Epidermal melanocyte (primary cell): ENCODE data around the gene MUC5B.
"Not testable (repeated sequence)": the region's sequence is repeated elsewhere in the genome, so short reads cannot be mapped to it uniquely, and the experiment has no call there.

Source experiments
- DNase-seq: peaks from one replicate; pipeline ENCODE4 v3.0.0; 2011; ENCODE audit warnings: low spot score; ENCODE audit not compliant: insufficient read length

The MUC5B gene, protein sequence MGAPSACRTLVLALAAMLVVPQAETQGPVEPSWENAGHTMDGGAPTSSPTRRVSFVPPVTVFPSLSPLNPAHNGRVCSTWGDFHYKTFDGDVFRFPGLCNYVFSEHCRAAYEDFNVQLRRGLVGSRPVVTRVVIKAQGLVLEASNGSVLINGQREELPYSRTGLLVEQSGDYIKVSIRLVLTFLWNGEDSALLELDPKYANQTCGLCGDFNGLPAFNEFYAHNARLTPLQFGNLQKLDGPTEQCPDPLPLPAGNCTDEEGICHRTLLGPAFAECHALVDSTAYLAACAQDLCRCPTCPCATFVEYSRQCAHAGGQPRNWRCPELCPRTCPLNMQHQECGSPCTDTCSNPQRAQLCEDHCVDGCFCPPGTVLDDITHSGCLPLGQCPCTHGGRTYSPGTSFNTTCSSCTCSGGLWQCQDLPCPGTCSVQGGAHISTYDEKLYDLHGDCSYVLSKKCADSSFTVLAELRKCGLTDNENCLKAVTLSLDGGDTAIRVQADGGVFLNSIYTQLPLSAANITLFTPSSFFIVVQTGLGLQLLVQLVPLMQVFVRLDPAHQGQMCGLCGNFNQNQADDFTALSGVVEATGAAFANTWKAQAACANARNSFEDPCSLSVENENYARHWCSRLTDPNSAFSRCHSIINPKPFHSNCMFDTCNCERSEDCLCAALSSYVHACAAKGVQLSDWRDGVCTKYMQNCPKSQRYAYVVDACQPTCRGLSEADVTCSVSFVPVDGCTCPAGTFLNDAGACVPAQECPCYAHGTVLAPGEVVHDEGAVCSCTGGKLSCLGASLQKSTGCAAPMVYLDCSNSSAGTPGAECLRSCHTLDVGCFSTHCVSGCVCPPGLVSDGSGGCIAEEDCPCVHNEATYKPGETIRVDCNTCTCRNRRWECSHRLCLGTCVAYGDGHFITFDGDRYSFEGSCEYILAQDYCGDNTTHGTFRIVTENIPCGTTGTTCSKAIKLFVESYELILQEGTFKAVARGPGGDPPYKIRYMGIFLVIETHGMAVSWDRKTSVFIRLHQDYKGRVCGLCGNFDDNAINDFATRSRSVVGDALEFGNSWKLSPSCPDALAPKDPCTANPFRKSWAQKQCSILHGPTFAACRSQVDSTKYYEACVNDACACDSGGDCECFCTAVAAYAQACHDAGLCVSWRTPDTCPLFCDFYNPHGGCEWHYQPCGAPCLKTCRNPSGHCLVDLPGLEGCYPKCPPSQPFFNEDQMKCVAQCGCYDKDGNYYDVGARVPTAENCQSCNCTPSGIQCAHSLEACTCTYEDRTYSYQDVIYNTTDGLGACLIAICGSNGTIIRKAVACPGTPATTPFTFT (N-terminal part only)

DNA sequence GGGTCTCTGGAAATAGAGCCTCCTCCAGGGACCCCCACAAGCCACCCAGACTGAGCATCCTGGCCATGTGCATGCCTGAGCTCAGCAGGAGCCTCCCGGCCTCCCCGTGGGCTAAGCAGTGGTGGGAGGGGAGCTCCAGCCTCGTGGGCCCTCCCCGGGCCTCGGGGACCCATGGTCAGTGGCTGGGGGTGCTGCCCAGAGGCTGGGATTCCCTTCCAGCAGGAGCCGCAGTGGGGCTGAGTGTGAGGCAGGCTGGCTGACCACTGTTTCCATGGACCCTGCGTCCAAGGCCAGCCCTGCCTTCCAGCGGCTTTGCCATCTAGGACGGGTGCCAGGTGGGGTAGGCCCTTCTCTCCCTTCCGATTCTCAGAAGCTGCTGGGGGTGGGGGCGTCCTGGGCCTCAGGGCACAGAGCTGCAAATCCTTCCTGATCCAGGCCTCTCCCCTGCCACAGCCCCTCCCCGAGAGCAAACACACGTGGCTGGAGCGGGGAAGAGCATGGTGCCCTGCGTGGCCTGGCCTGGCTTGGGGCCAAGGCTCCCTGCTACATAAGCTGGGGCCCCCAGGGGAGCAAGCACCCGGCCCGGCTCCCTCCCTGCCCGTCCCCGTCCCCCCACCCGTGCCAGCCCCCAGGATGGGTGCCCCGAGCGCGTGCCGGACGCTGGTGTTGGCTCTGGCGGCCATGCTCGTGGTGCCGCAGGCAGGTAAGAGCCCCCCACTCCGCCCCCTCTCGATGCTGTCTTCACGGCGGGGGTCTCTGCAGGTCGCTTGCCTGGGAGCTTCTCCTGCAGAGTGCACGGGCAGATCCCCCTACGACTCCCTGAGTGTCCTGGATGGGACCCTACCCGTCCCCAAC is at the start of gene MUC5B:
MUC5B (plus strand) TSS at position 576 of the 855 bp plus-strand sequence; CDS start at position 634, 58 bp downstream.
- no peak for DNase-seq

DNA sequence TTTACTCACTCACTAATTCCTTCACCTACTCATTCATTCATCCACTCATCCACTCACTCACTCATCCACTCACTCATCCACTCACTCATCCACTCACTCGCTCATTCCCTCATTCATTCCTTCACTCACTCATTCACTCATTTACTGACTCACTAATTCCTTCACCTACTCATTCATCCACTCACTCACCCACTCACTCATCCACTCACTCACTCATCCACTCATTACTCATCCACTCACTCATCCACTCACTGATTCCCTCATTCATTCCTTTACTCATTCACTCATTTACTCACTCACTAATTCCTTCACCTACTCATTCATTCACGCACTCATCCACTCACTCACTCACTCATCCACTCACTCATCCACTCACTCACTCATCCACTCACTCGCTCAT is 49.5 kb upstream of the MUC5B start:
- not testable (repeated sequence) for DNase-seq

DNA sequence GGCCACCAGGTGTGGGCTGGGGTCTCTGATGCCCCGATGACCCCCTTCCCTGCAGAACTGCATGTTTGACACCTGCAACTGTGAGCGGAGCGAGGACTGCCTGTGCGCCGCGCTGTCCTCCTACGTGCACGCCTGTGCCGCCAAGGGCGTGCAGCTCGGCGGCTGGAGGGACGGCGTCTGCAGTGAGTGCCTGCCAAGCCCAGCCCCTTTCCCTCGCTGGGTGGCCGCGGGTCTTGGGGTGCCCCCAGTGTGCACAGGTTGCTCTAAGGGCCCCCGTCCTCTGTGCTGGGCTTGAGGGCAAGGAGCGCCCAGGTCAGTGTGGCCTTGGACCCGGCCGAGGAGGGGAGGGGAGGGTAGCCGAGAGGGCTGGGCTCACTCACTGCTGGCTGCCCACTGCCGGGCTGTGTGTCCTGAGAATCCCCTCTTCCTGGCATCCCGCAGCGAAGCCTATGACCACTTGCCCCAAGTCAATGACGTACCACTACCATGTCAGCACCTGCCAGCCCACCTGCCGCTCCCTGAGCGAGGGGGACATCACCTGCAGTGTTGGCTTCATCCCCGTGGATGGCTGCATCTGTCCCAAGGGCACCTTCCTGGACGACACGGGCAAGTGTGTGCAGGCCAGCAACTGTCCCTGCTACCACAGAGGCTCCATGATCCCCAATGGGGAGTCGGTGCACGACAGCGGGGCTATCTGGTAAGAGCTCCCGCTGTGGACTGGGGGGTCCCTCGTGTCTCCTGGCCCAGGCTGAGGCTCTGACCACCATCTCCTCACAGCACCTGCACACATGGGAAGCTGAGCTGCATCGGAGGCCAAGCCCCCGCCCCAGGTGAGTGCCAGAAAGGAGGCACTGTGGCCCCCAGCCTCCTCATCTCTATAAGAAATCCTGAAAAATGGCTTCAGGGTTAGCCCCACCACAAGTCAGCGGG is 48.2 kb upstream of the MUC5B start:
- DNase-seq = no peak

DNA sequence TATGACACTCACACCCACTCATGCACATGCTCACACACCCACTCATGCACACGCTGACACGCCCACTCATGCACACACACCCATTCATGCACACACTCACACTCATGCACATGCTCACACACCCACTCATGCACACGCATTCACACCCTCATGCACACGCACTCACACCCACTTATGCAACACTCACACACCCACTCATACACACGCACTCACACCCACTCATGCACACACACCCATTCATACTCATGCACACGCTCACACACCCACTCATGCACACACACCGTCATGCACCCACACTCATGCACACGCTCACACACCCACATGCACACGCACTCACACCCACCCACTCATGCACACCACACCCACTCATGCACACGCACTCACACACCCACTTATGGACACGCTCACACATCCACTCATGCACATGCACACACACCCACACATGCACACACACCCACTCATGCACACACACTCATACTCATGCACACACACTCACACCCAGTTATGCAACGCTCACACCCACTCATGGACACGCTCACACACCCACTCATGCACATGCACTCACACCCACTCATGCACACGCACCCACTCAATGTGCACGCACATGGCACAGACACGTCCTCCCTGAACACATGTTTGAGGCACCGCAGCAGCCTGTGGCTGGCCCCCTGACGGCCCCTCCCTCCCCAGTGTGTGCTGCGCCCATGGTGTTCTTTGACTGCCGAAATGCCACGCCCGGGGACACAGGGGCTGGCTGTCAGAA is 47.2 kb upstream of the MUC5B start:
- DNase-seq = no peak

DNA sequence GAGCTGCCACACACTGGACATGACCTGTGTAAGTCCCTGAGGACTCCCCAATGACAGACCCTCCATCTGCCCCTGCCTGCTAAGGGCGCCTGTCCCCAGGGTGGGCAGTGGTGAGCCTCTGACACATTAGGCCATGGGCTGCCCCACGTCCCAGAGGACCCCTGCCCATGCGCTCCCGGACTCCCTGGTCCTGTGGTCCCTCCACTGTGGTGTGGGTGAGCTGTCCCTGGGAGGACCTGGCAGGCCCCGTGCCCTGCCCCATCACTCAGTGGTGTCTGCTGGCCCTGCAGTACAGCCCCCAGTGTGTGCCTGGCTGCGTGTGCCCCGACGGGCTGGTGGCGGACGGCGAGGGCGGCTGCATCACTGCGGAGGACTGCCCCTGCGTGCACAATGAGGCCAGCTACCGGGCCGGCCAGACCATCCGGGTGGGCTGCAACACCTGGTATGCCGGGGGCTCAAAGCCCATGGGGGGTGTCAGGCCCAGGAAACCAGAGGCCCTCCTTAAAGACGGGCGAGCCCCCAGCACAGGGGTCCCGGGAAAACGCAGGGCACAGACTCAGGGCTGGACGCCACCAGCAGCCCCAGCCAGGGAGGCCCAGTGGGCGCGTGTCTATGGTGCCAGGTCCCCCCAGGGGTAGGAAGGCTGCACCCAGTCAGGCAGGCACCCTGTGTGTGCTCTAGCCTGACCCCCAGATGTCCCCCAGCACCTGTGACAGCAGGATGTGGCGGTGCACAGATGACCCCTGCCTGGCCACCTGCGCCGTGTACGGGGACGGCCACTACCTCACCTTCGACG is 46.4 kb upstream of the MUC5B start:
- DNase-seq = no peak

DNA sequence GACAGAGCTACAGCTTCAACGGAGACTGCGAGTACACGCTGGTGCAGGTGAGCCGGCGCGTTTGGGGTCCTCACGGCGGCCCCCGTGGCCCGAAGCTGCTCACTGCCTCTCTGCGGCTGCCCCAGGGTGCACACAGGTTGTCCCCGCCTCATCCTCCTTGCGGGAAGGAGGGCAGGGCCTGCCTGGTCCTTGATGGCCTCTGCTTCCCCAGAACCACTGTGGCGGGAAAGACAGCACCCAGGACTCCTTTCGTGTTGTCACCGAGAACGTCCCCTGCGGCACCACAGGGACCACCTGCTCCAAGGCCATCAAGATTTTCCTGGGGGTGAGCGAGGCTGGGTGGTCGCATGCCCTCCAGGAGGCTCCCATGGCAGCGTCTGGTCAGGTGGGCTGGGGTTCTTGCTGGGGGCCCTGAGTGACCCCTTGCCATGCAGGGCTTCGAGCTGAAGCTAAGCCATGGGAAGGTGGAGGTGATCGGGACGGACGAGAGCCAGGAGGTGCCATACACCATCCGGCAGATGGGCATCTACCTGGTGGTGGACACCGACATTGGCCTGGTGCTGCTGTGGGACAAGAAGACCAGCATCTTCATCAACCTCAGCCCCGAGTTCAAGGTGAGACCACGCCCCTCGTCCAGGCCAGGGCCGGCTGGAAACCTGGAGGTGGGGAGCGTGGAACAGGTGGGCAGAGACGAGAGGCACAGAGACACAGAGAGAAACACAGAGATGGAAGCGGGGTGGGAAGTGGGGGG is 45.7 kb upstream of the MUC5B start:
- DNase-seq = no peak

DNA sequence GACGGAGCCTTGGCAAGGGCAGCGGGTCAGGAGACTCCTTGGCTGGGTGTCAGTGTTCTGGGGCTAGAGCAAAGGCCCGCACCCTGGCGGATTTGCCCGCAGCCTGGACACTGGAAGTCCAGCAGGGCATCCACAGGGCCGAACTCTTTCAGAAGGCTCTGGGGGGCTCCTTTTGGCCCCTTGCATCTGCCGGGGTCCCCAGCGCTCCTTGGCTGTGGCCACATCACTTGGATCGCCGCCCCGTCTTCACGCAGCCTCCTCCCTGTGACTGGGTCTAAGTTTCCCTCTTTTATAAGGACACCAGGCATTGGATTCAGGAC is 45.1 kb upstream of the MUC5B start:
- DNase-seq = no peak

DNA sequence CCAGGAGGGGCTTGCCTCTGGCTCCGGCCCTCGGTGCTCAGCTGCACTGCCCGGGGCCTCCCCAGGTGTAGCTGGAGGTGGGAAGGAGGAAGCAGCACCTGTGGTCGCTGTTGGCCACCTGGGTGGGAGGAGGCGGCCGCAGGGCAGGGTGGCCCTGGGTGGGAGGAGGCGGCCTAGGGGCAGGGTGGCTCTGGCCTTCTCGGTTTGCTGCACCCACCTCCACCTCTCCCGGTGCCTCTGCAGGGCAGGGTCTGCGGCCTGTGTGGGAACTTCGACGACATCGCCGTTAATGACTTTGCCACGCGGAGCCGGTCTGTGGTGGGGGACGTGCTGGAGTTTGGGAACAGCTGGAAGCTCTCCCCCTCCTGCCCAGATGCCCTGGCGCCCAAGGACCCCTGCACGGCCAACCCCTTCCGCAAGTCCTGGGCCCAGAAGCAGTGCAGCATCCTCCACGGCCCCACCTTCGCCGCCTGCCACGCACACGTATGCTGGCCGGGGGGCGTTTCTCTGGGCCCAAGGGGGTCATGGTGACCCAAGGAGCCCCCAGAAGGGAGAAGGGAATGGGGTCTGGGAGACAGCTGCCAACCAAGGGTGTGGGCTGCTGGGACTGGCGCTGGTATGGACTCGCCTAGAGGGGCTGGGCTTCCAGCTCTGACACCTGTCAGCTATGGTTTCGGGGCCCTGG is 44.5 kb upstream of the MUC5B start:
- no peak for DNase-seq

DNA sequence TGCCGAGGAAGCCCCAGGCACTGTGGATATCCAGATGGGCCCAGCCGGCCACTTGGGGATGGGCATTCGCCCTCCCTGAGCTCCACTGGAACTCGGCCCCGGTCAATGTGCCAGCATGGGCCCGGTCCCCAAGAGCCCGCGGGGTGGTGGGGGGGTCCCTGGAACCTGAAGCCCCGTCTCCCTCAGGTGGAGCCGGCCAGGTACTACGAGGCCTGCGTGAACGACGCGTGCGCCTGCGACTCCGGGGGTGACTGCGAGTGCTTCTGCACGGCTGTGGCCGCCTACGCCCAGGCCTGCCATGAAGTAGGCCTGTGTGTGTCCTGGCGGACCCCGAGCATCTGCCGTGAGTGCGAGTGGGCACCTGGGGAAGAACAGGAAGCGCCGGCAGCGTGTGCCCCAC is 44.0 kb upstream of the MUC5B start:
- DNase-seq = no peak

DNA sequence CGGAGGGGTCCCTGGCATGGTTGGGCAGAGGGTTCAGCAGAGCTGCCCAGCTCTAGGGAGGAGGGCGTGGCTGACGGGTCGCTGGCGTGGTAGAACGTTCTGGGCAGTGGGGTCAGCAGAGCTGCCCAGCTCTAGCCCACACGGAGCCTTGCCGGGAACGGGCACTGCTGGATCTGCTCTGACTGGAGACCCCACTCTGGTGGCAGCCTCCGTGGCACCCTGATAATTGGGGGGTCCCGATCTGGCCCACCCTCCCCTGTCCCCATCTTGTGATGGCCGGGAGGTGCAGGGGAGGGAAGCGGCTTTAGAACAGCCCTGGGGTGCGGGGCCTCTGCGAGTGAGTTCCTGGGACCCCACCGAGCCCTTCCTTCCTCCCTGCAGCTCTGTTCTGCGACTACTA is 43.2 kb upstream of the MUC5B start:
- no peak for DNase-seq

DNA sequence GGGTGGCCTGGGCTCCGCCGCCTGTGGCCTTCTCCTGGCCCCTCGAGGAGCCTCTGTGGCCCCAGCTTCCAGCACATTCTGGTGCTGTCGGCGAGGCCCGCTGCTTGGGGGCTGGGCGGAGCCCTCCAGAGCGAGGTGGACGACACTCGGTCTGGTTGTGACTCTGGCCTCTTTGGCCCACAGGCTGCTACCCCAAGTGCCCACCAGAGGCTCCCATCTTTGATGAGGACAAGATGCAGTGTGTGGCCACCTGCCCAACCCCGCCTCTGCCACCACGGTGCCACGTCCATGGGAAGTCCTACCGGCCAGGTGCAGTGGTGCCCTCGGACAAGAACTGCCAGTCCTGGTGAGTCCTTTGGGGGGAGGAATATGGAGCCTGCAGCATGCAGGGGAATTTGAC is 42.7 kb upstream of the MUC5B start:
- no peak for DNase-seq

DNA sequence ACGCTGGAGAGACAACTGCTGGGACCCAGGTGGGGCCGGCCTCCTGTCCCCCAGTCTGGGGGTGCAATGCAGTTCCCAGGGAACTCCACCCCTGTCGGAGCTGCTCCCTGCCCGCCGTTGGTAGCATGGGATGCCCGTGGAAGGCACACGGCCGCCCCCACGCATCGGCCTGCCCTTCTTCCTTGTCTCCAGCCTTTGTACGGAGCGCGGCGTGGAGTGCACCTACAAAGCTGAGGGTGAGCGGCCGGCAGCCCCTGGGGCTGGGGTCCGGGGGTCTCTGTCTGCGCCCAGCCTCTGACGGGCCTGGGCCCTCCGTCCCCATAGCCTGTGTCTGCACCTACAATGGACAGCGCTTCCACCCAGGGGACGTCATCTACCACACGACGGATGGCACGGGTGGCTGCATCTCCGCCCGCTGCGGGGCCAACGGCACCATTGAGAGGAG is 41.9 kb upstream of the MUC5B start:
- DNase-seq = no peak

DNA sequence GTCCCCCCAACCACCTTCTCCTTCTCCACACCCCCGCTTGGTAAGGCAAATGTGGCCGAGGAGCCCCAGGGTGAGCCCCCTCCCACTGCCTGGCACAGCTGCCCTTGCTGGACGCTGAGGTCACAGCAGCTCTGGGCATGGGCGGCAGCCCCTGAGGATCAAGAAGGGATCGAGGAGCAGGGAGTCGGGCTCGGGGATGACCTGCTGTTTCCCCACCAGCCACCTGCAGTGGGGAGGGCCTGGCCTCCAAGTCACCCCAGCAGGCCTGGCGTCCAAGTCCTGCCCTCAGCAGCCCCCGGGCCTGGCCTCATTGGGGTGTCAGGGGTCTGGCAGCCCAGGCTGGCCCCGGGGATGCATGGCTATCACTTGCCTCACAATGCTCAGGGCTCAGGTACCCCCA is 41.4 kb upstream of the MUC5B start:
- no peak for DNase-seq

DNA sequence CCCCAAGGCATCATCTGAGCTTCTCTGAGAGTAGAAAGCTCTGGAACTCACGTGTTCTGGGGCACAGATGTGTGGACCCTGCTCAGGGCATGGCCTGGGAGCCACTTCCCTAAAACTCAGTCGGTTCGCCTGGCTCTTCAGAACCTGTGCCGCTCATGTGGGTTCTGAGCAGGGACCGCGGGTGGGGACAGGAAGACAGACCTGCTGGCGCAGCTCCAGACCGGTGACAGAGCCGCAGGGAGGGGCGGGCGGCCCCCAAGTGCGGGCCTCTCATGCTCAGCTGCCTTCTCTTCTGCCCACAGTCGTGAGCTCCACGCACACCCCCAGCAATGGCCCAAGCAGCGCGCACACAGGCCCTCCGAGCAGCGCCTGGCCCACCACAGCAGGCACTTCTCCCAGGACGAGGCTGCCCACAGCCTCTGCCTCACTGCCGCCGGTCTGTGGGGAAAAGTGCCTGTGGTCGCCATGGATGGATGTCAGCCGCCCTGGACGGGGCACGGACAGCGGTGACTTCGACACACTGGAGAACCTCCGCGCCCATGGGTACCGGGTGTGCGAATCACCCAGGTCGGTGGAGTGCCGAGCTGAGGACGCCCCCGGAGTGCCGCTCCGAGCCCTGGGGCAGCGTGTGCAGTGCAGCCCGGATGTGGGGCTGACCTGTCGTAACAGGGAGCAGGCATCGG is 40.9 kb upstream of the MUC5B start:
- DNase-seq = no peak

DNA sequence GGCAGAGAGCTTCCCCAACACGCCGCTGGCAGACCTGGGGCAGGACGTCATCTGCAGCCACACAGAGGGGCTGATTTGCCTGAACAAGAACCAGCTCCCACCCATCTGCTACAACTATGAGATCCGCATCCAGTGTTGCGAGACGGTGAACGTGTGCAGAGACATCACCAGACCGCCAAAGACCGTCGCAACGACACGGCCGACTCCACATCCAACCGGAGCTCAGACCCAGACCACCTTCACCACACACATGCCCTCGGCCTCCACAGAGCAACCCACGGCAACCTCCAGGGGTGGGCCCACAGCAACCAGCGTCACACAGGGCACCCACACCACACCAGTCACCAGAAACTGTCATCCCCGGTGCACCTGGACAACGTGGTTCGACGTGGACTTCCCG is 38.7 kb upstream of the MUC5B start:
- not testable (repeated sequence) for DNase-seq

DNA sequence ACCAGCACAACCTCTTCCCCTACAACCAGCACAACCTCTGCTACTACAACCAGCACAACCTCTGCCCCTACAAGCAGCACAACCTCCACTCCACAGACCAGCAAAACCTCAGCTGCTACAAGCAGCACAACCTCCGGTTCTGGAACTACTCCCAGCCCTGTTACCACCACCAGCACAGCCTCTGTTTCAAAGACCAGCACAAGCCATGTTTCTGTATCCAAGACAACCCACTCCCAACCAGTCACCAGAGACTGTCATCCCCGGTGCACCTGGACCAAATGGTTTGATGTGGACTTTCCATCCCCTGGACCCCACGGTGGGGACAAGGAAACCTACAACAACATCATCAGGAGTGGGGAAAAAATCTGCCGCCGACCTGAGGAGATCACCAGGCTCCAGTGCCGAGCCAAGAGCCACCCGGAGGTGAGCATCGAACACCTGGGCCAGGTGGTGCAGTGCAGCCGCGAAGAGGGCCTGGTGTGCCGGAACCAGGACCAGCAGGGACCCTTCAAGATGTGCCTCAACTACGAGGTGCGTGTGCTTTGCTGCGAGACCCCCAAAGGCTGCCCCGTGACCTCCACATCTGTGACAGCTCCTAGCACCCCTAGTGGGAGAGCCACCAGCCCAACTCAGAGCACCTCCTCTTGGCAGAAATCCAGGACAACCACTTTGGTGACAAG is 34.3 kb upstream of the MUC5B start:
- DNase-seq = not testable (repeated sequence)
